Tibial artery (tissue), 4 donors: Measurements from ENCODE around the gene HSPBP1.

Source experiments
- DNase-seq, 2 donors: peaks; one replicate each; pipeline ENCODE4 v3.0.0-alpha.2; 2019
- H3K27ac ChIP-seq, 2 donors: fragments of 200-600 bp; sonication (generic) in 1 of 2; 1 replicate in 1 of 2; 2 replicates in 1 of 2; pipeline ENCODE4 v1.5.1; 2018 to 2019; ENCODE audit warnings: mild to moderate bottlenecking in 1 of 2
- H3K27me3 ChIP-seq, 2 donors: fragments of 200-600 bp; sonication (generic) in 1 of 2; one replicate each; pipeline versions ENCODE4 v1.5.1 to v1.6.0; 2016 to 2019
- H3K36me3 ChIP-seq, 3 donors: fragments of 200-600 bp; sonication (generic) in 2 of 3; one replicate each; pipeline ENCODE4 v1.5.1; 2016 to 2019; ENCODE audit warnings: mild to moderate bottlenecking in 2 of 3
- H3K4me1 ChIP-seq, 4 donors: fragments of 200-600 bp; sonication (generic) in 2 of 4; 1 replicate in 3 of 4; 2 replicates in 1 of 4; pipeline ENCODE4 v1.5.1; 2016 to 2019
- H3K4me3 ChIP-seq, 2 donors: fragments of 200-600 bp; sonication (generic) in 1 of 2; 1 replicate in 1 of 2; 2 replicates in 1 of 2; pipeline ENCODE4 v1.5.1; 2018 to 2019; ENCODE audit warnings: mild to moderate bottlenecking in 2 of 2
- H3K9me3 ChIP-seq, 3 donors: fragments of 200-600 bp; sonication (generic) in 1 of 3; one replicate each; pipeline ENCODE4 v1.5.1; 2016 to 2019
- intact Hi-C: fragments of 100-400 bp; cut with DNase I; formaldehyde crosslinking; loops from one replicate; pipeline ENCODE4 v1.15.0; 2023; ENCODE audit warnings: low total_unique reads
- TF ChIP-seq, protein P1 (sequence below), 2 experiments: fragments of 200-600 bp in 1 of 2; fragments of 450-650 bp in 1 of 2; IDR thresholded peaks; one replicate each; pipeline ENCODE4 v1.5.1; 2017 to 2019; ENCODE audit warnings: antibody characterized with exemption in 2 of 2, mild to moderate bottlenecking in 1 of 2, moderate library complexity in 1 of 2

Gene HSPBP1

DNA sequence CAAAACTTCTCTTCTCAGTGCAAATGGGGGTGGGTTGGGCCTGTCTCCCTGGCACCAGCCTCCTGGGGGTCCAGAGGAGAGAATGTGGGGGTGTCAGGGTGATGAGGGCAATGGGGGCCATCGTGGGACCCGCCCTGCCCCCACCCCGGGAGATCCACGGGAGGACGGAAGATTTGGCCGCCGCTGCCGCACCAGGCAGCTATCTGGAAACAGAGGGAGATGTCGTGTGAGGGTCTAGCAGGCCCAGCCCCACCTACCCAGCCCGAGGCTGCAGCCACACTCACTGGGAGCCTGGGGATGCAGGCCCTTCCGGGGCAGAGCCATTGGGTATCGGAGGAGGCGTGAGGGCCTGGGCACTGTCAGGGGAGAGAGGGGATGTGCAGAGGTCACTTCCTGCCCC is 49.6 kb downstream of the HSPBP1 start:
- H3K4me3 ChIP-seq = no peak overlapping the region
- intact Hi-C loops = no loop called here
- peaks cover 49 to 92% (median 68%) of the 10 kb centered on the region in 3 donors for H3K36me3 ChIP-seq
- H3K27me3 ChIP-seq = no peaks in the 10 kb centered on the region
- no peak overlapping the region for H3K27ac ChIP-seq
- H3K9me3 ChIP-seq = no peaks in the 10 kb centered on the region
- DNase-seq = no peak
- TF ChIP-seq, protein P1, sequence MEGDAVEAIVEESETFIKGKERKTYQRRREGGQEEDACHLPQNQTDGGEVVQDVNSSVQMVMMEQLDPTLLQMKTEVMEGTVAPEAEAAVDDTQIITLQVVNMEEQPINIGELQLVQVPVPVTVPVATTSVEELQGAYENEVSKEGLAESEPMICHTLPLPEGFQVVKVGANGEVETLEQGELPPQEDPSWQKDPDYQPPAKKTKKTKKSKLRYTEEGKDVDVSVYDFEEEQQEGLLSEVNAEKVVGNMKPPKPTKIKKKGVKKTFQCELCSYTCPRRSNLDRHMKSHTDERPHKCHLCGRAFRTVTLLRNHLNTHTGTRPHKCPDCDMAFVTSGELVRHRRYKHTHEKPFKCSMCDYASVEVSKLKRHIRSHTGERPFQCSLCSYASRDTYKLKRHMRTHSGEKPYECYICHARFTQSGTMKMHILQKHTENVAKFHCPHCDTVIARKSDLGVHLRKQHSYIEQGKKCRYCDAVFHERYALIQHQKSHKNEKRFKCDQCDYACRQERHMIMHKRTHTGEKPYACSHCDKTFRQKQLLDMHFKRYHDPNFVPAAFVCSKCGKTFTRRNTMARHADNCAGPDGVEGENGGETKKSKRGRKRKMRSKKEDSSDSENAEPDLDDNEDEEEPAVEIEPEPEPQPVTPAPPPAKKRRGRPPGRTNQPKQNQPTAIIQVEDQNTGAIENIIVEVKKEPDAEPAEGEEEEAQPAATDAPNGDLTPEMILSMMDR (IDR thresholded peaks at IDR 0.05) = no peak
- H3K4me1 ChIP-seq = no peaks in the 10 kb centered on the region

DNA sequence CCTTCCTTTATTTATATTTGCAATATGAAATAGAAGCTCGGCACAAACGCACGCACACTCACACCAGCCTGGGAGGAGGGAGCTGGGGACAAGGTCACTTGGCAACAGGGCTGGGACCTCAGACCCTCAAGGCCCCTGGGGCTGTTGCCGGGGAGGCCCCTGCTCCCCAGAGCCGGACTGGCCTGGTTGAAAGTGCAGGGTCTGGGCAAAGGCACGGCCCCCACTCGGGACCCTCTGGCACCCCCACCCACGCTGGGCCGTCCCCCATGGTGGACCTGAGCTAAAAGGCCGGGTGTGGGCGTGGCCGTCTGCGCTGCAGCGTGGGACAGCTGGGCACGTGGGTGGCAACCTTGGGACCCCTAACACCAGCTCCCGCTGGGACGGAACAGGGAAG is 50.1 kb downstream of the HSPBP1 start:
- Histone ChIP-seq H3K27me3 (no peaks in the 10 kb centered on the region), H3K9me3 (no peaks in the 10 kb centered on the region), H3K36me3 (peaks cover 49 to 87% (median 64%) of the 10 kb centered on the region in 3 donors), H3K4me3 (no peak overlapping the region), H3K27ac (no peak overlapping the region), H3K4me1 (no peaks in the 10 kb centered on the region)
- intact Hi-C loops = no loop called here
- DNase-seq = no peak
- TF ChIP-seq, protein P1 (IDR thresholded peaks at IDR 0.05) = no peak

DNA sequence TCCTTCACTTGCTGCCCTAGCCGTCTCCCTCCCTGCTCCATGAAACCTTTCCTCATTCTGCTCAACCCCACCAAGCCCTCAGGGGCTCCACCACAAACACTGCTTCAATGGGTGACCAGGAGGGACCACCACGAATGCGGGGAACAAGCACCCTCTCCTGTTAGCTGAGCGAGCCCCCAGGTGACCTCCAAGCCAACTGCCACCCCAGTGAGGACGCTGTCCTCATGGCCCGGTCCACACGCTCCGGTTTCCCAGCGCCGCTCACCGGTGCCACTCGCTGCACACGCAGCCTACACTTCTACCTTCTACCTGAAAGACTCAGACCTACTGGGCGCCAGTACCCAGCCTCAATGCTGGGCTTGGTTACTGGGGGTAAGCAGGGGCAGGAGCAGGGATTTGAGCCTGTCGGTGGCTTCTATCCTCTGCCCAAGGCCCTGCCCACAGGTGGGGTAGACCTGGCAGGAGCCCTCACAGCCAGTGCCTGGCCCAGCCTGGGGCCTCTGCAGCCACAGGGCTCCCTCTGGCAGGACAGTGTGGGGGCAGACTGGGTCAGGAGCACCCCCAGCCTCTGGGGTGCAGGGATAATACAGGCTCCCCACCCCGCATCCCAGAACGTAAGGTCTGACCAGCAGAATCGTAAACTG is 50.6 kb downstream of the HSPBP1 start:
- DNase-seq = no peak
- Histone ChIP-seq H3K4me3 (no peak overlapping the region), H3K4me1 (no peaks in the 10 kb centered on the region), H3K27me3 (no peaks in the 10 kb centered on the region), H3K36me3 (peaks cover 45 to 84% (median 64%) of the 10 kb centered on the region in 3 donors), H3K27ac (no peak overlapping the region), H3K9me3 (no peaks in the 10 kb centered on the region)
- TF ChIP-seq, protein P1 (IDR thresholded peaks at IDR 0.05) = no peak
- intact Hi-C loops = no loop called here

DNA sequence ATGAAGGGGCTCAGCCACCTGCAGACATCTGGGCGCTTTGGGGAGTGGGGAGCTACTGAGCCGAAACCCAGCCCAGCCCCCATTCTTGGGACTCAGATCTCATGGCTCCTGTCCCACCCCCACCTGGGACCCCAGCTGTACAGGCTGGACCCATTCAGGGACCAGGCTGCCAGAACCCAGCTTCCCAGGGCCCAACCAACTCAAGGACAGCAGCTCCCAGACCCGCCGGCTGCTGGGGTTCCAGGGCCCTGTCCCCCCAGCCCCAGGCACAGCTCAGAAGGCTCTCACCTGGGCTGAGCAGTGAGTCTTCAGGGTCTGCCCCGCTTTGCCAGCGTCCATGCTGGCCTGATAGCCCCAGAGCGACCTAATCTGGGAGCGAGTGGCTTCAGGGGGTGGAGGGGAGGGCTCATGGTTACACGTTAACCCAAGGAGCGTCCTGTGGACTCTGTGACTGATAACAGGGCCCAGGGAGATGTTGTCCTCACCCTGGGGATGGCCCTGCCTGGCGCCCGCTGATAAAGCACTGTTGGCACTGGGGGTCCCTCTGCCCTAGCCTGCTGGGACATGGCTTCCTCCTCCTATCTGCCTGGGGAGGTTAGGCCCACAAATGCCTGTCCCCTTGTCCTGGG is 51.4 kb downstream of the HSPBP1 start, which contains the start of gene TMEM86B:
TSS of gene TMEM86B (minus strand) at position 361 of the 629 bp plus-strand sequence. CDS start at position 339, 22 bp downstream.
- TF ChIP-seq, protein P1 (IDR thresholded peaks at IDR 0.05) = no peak
- H3K36me3 ChIP-seq = peaks cover 38 to 84% (median 58%) of the 10 kb centered on the region in 3 donors
- H3K4me1 ChIP-seq = no peaks in the 10 kb centered on the region
- no peaks in the 10 kb centered on the region for H3K27me3 ChIP-seq
- intact Hi-C loops = no loop called here
- no peaks in the 10 kb centered on the region for H3K9me3 ChIP-seq
- no peak for DNase-seq
- no peak within 1 kb of the TSS for H3K27ac ChIP-seq
- H3K4me3 ChIP-seq = no peak within 1 kb of the TSS

DNA sequence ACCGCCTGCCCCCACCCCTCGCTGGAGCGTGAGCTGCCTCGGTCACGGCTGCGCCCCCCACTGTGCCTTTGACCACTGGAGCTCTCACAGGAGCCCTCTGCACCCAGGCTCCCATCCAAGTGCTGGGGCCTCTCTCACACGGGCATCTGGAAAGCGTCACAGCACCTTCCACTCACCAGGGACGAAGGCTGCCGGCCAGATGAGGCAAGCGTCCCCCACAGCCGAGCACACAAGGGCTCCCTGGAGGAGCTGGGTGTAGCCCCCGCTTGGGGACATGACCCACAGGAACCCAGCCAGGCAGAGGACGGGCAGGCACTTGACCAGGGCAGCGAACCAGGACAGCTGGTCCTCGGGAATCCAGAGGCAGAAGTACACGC is 51.9 kb downstream of the HSPBP1 start:
- Histone ChIP-seq H3K9me3 (no peaks in the 10 kb centered on the region), H3K4me1 (no peaks in the 10 kb centered on the region), H3K27me3 (no peaks in the 10 kb centered on the region), H3K4me3 (no peak overlapping the region), H3K36me3 (peaks cover 33 to 82% (median 58%) of the 10 kb centered on the region in 3 donors), H3K27ac (no peak overlapping the region)
- DNase-seq = no peak
- TF ChIP-seq, protein P1 (IDR thresholded peaks at IDR 0.05) = no peak
- intact Hi-C loops = no loop called here
